HG02840 (cell line): ENCODE measurements around the gene RTF2.

ENCODE experiments used
- ATAC-seq: cut with Tn5 transposase; IDR thresholded peaks from one replicate; pipeline ENCODE4 v1.9.1; 2021; ENCODE audit warnings: mild to moderate bottlenecking, moderate library complexity, moderate number of reproducible peaks; ENCODE audit not compliant: unreplicated experiment, low FRiP score

Gene RTF2

GRCh38 chr20:56437196-56437960 lies 31.0 kb upstream of the RTF2 start:
- no peak for ATAC-seq

- ATAC-seq: no peak
These were observed 30.1 kb upstream of the RTF2 start for GRCh38 chr20:56438284-56438683.

GRCh38 chr20:56439771-56440291 lies 28.6 kb upstream of the RTF2 start:
- no peak for ATAC-seq

- ATAC-seq: peak; percentile 74
These were observed 27.9 kb upstream of the RTF2 start for GRCh38 chr20:56440346-56441007.

GRCh38 chr20:56442389-56443365 lies 25.8 kb upstream of the RTF2 start:
- ATAC-seq: no peak

- ATAC-seq: no peak
These were observed 24.5 kb upstream of the RTF2 start for GRCh38 chr20:56443654-56444540.

GRCh38 chr20:56445130-56445529 lies 23.3 kb upstream of the RTF2 start:
- no peak for ATAC-seq

GRCh38 chr20:56445540-56445939 lies 22.9 kb upstream of the RTF2 start:
- no peak for ATAC-seq

- no peak for ATAC-seq
These were observed 21.2 kb upstream of the RTF2 start for GRCh38 chr20:56447227-56447626.

GRCh38 chr20:56449459-56449858 lies 19.0 kb upstream of the RTF2 start:
- ATAC-seq: no peak

- no peak for ATAC-seq
These were observed 17.2 kb upstream of the RTF2 start for GRCh38 chr20:56451056-56451765.

- peak; percentile 50 for ATAC-seq
These were observed 15.1 kb upstream of the RTF2 start for GRCh38 chr20:56453352-56453751.

- ATAC-seq: peak; percentile 90
These were observed 13.7 kb upstream of the RTF2 start for GRCh38 chr20:56454754-56455153.

- no peak for ATAC-seq
These were observed 10.1 kb upstream of the RTF2 start for GRCh38 chr20:56458206-56458821.

- no peak for ATAC-seq
These were observed 8.0 kb upstream of the RTF2 start for GRCh38 chr20:56460459-56460858.

GRCh38 chr20:56461576-56461975 lies 6.9 kb upstream of the RTF2 start:
- no peak for ATAC-seq

GRCh38 chr20:56463428-56463827 lies 5.0 kb upstream of the RTF2 start:
- ATAC-seq: no peak

GRCh38 chr20:56465997-56466396 lies 2.4 kb upstream of the RTF2 start:
- no peak for ATAC-seq

- ATAC-seq: no peak
These were observed 485 bp upstream of the RTF2 start for GRCh38 chr20:56467968-56468315.
